Measurements from ENCODE around the gene ZFP36L2.

DNA sequence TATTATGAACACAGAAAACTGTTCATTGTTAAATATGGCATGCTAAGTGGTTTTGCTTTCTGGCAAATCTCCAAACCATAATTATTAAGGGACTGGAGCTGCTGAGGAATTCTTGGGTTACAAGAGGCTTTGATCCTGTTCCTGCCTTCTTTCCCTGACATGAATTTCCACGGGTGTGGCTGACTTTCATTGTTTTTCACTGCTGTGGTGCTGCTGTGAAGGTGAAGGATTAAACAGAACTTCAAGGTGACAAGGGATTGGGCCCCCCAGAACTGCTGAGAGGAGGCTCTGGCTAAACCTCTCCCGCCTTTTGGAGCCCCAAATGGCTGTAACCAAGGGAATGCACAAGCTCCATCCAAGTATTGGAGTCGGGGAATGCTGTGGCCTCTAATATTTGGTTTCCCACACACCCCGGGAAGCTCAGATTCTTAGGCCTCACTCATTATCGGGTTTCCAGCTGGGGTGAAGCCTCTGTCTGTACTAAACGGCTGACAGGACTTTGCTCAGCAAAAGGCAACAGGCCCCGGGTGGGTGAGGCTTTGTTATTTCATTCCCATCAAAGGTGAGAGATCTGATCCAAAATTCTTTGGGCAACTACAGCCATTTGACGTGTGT, 29.0 kb upstream of the ZFP36L2 start:
- TF ChIP-seq, protein P1, sequence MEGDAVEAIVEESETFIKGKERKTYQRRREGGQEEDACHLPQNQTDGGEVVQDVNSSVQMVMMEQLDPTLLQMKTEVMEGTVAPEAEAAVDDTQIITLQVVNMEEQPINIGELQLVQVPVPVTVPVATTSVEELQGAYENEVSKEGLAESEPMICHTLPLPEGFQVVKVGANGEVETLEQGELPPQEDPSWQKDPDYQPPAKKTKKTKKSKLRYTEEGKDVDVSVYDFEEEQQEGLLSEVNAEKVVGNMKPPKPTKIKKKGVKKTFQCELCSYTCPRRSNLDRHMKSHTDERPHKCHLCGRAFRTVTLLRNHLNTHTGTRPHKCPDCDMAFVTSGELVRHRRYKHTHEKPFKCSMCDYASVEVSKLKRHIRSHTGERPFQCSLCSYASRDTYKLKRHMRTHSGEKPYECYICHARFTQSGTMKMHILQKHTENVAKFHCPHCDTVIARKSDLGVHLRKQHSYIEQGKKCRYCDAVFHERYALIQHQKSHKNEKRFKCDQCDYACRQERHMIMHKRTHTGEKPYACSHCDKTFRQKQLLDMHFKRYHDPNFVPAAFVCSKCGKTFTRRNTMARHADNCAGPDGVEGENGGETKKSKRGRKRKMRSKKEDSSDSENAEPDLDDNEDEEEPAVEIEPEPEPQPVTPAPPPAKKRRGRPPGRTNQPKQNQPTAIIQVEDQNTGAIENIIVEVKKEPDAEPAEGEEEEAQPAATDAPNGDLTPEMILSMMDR (IDR thresholded peaks at IDR 0.05) = no peak
- no peak for TF ChIP-seq POLR2A (IDR thresholded peaks at IDR 0.05)
